HG03575 (cell line): ENCODE results near the gene SORCS2.

ENCODE experiments used
- ATAC-seq: cut with Tn5 transposase; IDR thresholded peaks from one replicate; pipeline ENCODE4 v1.9.1; 2021; ENCODE audit not compliant: unreplicated experiment, insufficient number of reproducible peaks, low FRiP score; ENCODE audit errors: extremely low read depth

Gene SORCS2

DNA sequence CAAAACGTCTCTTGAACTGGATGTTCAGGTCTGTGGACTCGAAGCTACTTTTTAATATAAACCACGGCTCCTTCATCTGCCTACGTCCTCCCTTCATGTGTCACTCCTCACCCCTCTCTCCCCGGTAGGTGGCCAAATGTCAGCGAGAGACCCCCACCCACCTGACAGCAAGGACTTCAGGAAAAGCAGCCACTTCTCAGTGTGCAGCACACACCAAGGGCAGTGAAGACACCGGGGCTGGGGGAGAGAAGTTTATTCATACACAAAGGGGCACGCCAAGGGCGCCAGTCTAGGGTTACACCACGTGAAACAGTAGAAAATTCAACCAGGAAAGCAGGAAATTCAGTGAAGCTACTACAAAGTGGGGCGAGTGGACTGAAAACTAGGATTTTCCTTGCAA, 566.1 kb downstream of the SORCS2 start:
- ATAC-seq, result no peak

DNA sequence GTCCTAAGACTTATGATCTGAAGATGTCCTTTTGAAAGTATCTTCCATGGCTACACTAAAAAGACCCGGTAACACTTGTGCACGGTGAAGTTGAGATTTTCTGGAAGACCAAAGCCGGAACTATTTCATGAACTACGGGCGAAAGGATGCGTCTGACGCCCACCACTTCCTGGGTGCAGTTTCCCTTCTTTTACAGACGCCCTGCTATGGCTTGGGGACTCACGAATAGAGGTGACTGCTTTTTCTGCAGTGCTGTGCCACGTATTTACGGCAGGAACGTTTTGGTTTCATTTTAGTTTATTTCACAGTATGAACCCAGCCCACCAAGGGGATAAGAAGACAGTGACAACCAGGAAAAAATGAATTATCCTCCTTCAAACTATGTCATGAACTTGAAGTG, 566.9 kb downstream of the SORCS2 start:
- no peak for ATAC-seq

DNA sequence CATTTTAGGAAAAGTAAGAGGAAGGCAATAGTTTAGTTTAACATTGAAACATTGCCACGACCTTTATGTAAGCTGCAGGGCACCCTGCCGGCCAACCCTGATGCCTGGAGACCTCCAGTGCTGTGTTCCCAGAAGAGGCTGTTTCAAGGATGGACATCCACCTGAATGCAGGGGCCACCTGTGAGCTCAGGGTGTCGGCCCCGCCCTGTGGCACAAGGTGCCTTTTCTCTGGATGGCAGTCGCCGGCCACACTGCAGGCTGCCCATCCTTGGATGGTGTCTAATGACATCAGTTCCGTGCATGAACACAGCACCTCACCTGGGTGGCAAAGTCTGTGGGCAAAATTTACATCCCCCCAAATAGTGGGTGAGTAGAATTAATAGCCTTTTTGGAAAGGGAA, 567.3 kb downstream of the SORCS2 start:
- no peak for ATAC-seq

DNA sequence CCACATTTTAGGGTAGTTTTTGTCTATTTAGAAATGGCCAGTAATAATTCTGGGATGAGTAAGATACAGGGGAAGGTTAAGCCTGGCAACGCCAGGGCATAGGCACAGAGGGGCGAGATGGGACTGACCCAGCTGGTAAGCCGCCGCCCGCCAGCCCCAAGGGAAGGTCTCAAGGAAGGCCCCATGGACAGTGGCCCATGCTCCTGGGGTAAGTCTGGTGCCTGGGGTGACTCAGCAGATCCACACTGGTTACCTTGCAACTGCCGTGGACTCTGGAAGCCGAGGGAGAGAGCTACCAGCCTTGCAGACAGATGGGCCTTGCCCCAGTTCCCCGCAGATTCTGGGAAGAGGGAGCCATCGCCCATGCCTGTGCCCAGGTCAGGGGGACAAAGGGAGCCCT, 567.9 kb downstream of the SORCS2 start:
- ATAC-seq, result no peak

DNA sequence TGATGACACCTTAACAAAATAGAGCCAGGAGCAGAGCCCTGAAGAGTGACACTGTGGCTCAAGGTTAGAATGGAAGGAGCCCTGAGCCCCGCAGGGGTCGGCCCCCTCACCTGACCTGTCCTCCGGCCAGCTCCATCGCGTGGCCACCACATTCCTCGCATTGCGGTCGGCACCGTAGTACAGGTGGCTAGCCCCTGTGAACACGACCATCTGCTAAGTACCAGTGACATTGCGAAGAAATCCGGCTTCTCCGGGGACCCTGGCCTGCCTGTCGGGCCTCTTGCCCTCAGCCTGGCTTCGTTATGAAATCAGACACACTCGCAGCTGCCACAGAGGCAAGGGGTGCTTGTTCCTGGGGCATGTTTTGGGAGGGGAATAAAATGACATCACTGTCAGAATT, 568.4 kb downstream of the SORCS2 start:
- ATAC-seq, result no peak

DNA sequence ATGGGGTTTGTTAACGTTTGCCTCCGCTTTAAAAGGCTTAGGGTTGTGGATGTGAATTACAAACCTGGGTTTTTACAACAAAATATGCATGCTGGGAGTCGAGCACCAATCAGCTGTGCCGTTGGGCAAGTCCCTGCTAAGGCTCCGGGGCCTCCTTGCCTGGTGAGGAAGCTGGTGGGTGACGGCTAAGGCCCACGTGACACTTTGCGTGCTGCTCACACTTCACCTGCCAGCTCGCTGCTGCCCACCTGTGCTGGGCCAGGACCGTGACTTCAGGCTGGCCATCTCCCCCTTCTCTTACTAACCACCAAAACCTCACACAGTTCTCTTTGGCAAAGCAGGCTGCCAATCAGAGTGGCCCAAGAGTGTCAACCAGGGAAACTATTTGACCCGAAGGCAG, 569.0 kb downstream of the SORCS2 start:
- no peak for ATAC-seq

DNA sequence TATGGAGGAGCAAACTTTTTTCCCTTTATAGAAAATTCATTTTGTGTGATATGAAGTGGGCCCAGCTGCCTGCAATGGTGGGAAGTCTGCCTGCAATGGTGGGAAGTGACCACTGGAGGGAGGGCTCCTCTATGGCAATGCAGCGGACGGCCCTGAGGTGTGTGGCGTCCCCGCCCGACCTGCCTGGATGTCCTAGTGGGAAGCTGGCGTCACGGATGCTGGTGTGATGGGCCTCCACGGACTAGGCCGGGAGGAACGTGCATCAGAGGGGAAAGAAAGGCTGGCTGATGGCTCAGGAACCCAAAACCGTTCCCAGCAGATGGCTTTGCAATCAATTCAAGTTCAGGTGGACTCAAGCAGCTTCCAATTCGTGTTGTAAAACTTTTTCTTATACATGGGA, 569.4 kb downstream of the SORCS2 start:
- ATAC-seq, result no peak

DNA sequence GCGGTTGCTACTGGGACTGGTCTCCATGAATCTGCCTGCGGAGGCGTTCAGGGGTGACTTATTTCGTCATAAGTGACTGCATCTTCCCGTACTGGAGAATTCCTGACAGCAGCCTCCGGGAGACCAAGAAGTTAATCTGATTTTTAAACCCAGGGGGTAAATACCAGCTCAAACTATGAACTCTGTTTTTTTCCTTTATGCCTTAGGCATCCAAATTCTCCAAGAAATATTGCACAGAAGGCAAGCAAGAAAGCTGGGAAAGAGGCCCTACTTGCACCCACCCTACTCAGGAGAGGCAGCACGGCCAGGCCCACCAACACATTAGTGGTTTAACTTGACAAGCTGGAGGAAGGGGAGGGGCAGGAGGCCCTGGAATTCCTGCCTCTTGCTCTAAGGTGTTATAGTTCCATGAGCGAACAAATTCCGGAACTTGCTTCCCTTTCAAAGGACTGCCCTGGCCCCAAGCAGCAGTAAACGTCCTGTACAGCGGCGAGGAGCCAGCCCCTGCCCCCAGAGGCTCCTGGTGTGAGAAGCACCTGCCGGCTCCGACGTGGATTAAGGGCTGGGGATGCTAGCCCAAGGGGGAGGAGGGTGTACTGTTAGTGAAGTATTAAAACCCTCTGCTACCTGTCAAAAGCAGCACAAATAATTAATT, 570.2 kb downstream of the SORCS2 start:
- ATAC-seq, result no peak

DNA sequence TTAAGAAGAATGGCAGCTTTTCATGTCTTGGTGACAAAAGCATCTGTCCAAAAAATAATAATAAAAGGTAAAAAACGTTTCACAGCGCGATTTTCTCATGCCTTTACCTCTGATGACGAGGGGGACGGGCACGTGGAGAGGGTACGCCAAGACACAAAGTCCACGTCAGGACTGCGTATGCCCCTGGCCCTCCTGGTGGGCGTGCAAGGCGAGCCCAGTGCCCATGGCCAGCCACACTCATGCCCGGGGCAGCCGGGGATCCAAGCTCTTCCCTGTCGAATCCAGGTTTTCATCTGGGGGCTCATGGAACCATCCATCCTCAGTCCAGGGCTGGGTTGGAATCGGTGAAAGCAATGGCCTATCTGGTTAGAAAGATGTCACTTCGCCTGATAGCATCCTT, 570.8 kb downstream of the SORCS2 start:
- ATAC-seq, result no peak

DNA sequence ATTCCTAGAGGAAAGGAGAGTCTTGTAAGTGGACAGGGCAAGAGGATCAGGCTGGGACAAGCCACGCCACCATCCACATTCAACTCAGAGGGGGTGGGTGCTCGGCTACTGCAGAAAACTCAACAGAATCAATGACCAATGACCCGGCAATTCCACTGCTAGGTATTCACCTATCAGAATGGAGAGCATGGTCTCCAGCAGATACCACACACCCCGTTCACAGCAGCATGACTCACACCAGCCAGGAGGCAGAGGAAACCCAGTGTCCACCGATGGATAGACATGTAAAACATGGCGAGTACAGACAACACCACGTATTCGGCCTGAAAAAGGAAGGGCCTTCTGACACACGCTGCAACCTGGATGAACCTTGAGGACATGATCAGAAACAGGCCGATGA, 571.5 kb downstream of the SORCS2 start:
- no peak for ATAC-seq

DNA sequence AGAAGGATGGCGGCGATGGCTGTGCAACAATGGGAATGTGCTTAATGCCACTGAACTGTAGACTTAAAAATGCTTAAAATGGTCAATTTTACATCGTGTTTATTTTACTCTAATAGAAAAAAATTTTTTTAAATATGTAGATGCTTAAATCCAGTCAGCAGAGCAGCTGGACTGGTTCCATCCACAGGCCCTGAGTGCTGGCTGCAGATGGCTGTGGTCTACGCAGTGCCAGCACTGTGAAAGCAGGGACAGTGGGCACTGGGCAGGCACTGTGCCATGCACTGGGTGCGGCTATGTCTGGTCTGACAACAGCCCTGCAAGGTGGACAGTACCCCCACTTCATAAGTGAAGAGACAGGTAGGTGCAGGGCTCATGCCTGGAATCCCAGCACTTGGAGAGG, 572.1 kb downstream of the SORCS2 start:
- ATAC-seq, result no peak

DNA sequence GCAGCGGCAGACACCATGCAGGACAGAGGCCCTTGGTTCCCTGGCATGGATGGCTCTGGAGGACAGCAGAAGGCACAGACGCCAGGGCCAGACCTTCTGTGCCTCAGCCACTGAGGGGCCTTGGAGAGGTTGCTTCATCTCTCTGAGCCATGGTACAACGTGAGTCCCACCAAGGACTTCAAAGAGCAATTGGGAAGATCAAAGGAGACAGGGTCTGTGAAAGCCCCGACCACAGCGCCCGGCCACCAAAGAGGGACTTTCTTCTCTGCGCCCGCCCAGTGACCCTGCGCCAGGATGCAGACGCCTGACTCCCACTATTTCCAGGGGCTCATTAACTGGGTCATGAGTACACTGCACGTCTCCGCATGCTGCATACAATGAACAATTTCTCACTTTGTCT, 573.3 kb downstream of the SORCS2 start:
- ATAC-seq, result no peak

DNA sequence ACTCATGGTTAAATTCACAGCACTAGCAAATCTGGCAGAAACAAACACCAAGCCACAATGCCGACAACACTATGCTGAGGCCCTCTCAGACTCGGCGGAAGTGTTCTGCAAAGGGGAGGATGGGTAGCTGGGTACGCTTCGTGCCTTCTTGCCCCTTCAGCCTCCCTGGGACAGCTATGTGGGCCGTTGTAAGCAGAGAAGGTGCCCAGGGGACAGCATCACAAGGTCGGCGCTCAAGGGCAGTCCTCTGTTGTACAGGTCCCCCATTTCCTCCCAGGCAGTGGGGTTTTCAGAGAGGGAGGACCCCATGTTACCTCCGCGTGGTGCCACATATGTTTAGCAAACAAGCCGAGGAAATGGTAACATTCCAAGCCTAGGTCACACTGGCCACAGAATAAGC, 573.7 kb downstream of the SORCS2 start:
- ATAC-seq, result no peak

DNA sequence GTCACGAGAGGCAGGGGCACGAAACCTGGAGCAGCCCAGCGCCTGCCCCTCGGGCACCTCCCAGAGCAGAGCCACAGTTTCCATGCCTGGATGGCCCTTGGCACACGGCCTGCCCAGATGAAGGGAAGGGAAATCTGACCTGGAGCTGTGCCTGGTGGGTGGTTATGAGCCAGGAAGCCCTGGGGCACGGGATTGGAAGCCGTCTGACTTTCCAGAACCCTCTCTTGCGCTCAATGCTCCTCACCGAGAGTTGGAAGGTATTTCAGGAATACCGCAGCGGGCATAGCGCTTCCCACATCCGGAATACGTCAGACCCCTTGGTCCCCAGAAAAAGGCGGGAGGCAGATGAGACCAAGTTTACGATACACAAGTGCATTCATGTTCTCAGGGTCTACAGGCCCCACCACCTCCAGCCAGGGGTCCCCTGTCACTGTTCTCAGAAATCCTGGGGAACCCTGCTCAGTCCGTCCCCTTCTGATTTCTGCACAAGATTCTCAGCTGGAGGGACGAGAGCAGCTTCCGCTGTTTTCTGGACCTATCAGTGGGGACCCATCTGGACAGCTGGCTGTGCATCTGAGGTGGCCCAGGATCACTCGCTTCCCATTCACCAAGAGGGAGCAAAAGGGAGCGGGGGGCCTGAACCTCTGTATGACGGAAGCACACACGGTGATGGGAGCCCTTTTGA, 574.5 kb downstream of the SORCS2 start:
- no peak for ATAC-seq

DNA sequence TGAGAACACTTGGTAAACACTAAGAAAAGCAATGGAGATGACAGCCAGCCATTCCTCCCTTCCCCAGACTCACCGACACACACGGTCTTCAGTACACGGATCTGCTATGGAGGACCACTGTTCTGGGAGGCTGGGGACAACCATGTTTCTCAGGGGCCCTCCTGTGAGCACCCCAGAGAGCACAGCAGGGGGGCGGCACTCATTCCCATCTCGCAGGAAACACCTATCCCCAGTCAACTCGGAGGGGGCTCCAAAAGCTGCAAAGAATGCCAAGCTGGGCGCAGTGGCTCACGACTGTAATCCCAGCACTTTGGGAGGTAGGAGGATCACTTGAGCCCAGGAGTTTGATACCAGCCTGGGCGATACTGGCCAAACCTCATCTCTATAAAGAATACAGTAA, 575.2 kb downstream of the SORCS2 start:
- ATAC-seq, result no peak

DNA sequence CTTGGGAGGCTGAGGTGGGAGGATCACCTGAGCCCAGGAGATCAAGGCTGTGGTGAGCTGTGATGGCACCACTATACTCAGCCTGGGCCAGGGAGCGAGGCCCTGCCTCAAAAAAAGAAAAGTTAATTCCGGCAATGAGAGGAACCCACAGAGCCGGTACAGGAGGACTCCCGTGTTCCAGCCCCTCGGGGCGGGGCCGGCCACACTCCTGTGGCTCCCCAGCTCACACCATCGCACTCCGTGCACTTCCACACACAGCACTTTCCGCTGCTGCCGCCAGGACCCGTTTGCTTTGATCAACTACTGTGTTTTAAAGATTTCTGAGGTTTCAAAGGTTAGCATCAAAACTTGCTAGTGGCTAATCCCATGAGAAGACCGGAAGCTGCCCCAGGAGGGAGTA, 575.6 kb downstream of the SORCS2 start:
- no peak for ATAC-seq

DNA sequence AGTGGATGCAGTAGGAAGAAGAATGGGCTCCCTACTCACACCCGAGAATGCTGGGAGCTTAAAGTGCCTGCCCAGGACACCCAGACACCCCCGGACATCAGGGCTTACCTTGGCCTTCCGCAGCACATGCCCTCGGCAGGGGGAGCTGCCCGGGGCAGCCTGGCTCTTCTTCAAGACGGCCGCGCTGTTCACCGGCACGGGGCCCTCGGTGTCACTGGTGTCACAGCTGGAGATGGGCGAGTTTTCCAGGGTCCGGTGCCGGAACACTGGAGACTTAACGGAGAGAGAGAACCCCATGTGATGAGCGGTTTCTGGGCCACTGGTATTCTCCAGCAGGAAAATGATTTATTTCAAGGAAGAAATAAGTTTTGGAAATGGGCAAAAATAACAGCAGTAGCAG, 576.4 kb downstream of the SORCS2 start:
- no peak for ATAC-seq

DNA sequence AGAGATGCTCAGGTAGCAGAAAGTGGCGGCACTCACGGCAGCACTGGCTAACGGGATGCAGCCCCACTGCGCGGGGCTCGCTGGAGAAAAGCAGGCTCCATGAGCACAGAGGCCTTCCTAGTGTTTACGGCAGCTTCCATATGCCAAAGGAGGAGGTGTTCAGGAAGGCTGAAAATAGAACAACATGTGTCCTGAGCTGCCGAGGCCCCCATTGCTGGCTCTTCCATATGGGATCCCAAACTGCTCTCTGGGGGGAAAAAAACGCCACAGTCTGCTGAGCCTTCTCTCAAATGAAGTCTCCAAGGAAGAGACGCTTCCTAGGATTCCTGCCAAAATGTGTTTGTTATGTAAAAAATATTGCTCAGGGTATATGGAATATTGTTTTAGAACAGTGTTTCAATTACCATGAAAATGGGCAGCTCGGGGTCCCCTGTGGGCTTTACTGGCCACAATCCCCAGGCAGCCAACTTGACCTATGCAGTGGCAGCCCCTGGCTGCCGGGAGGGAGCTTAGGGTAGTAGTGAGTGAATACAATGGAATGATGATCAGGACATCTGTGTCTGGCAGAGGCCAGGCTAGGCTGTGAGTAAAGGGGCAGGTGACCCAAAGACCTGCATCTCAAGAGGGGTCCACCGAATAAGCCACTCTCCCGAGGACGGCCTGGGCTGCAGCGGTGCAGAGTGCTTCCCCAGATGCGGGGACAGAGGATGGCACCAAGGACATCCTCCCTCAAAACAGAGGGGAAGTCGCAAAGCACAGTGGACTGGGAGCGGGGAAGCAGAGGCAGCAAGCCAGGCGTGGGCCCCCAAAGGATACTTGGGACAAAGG, 577.3 kb downstream of the SORCS2 start:
- no peak for ATAC-seq

DNA sequence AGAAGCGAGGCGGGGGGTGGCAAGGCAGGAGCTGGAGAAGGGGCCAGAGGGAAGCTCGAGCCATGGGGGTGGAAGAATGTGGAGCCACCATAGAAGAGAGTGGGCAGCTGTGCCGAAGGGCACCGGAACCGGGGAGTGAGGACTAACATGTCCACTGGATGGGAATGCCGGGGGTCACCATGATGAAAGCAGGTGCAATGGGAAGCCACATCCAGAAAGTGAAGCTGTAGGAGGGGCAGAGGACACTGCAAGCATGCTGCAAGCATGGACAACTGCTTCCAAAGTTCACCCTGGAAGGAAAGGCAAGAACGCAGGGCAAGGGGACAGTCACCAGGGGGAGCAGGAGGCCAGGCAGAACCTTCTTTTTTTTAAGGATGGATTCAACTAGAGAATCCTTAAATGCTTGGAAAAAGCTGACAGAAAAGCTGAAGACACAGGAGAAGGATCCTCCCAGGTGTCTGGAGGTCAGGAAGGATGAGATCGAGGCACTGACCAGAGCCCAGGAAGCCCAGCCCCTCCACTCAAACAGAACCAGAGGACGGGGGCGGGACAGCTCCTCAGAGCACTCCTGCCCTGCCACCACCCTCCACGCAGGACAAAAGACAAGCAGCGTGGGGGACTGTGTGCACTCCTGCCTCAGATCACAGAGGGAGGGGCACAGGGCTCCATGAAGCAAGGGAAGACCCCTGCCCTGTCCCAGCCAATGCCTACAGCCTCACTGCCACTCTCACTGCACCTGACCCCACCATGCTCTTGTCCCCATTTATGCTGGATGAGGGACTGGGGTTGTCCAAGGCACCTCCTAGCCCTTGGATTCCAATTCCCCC, 578.1 kb downstream of the SORCS2 start:
- no peak for ATAC-seq
